NCI-H69 (cell line): Measurements from ENCODE around the gene CCT2.

Experiments
- DNase-seq: peaks from one replicate; lab custom pipeline; 2025; lab: John Stamatoyannopoulos, UW

The CCT2 gene

DNA sequence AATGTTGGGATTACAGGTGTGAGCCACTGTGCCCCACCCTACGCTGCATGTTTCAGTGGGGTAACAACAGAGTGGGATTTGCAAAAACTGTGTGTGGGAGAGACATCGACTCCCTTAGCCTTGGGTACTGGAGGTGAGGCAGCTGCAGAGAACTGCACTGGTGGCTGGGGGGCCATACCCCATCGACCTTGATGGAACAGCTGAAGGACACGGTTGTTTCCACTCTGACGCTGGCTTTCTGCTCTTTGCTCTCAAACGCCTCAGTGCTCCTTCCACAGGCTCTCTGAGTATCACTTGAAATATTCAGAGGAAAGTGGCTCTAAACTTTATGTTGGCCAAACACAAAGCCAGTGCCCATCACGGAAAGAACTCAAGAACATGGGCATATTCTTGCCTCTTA lies 56.3 kb downstream of the CCT2 start:
- DNase-seq: no peak

DNA sequence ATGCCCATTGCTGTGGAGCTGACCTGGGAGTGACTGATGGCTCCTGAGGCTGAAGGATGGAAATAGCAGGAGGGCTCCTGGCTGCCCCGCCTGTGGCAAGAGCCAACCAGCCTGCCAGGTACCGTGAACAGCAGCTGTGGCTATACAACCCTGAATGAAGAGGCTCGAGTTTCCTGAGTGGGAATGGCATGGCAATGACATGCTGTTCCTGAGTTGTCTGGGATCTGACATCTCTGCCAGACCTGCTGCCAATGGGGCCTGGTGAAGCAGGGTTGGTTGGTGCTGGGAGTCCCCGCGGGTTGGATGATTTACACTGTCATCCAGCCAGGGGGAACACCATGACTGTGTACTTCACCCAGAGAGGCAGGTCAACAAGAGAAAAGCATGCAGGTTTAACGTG lies 57.3 kb downstream of the CCT2 start:
- DNase-seq: no peak

DNA sequence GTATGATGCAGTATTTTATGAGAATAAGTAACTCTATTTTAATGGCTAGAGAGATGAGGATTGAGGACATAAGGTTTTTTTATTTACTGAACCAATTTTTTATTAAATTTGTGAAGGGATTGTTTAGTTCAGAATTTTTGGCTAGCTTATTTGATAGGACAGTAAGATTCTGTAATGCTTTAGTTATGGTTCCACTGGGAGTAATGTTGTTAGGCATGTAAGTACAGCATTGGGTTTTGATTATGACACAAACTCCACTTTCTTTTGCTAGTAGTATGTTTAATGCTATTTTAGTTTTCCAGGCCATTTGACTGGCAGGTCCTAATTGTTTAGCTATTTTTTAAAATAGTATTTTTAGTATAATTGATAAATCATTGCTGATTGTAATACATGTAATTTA lies 59.3 kb downstream of the CCT2 start:
- DNase-seq: no peak

DNA sequence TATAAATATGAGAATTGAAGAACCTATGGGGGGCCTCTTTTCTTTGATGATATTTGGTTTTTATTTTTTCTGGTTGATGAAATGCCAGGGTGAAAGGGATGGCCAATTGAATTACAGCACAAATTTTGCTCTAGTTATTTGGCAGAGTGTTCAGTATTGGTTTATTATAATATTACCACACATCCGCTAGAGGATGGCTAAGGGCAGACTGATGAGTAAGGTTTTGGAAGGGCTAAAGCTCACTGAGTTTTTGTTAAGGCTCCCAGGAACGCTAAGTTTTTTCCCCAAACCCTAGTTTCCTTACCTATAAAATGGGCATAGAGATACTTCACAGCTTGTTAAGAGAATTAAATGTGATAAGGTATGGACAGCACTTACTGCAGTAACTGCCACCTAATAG lies 59.8 kb downstream of the CCT2 start:
- DNase-seq: no peak

DNA sequence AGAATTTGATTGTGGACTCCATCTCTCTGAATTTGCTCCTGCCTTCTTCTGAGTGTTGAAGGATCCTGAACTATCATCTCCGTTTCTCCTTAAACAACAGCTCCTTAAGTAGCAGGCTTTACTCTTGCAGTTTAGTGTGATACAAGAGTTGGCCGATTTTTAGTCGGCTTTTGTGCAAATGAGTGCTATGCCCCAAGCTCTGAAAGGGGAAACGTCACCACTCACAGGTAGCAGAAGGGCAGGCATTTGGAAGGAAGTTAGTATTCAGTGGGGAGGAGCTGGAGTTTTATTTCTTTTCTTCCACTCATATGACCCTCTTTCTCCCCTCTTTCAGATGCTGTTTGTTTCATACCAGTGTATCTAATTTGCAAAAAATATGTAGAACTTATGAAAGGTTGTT lies 61.9 kb downstream of the CCT2 start:
- no peak for DNase-seq

DNA sequence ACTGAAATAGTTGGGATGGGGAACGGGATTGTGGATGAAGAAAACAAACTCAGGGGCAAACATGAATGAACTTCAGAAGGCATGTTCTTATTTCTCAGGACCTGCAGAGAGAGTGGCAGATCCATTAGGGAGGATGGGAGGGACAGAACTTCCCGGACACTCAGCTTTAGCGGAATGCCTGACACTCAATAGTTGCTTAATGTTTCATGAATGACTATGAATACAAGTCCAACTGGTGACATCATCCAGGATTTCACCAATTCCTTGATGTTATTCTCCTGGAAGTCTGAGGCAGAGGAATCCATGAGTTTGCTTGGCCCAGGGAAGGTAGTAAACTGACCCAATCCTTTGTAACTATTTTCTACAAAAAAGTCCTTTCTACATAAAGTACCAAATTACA lies 63.2 kb downstream of the CCT2 start:
- no peak for DNase-seq

DNA sequence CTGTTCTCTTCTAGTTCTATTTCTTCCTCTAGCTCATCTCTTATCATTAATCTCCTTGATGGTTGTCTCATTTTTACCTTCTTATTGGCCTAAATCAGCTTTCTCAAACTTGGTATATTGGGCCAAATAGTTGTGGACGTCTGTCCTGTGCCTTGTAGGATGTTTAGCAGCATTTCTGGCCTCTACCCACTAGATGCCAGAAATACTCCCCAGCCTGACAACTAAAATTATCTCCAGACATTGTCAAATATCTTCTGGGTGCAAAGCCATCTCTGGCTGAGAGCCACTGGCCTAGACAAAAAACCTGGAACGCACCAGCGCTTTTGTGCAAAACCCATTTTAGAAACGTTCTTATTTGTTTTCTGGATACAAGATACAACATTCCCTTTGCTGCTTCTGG lies 64.3 kb downstream of the CCT2 start:
- no peak for DNase-seq
